ENCODE results near the gene ERBB3.
"Not testable (repeated sequence)": the region's sequence is repeated elsewhere in the genome, so short reads cannot be mapped to it uniquely, and the experiment has no call there.

The ERBB3 gene

GRCh38 chr12:56040151-56040550 lies 39.8 kb upstream of the ERBB3 start:
- no peaks in the 10 kb centered on the region for H3K27me3 ChIP-seq
- DNase-seq = no peak
- no peak overlapping the region for H3K4me3 ChIP-seq (ENCODE audit: low read depth, low read length)
- H3K36me3 ChIP-seq = peaks cover 29% of the 10 kb centered on the region
- no peaks in the 10 kb centered on the region; the same call in 1 of the 2 replicates for H3K4me1 ChIP-seq
- H3K9me3 ChIP-seq = no peaks in the 10 kb centered on the region
- no peak for TF ChIP-seq CTCF (IDR thresholded peaks at IDR 0.05; ENCODE audit: low read depth, low read length)

GRCh38 chr12:56040963-56041551 lies 38.9 kb upstream of the ERBB3 start:
- DNase-seq = no peak
- H3K27me3 ChIP-seq = no peaks in the 10 kb centered on the region
- H3K36me3 ChIP-seq = peaks cover 35% of the 10 kb centered on the region
- peak overlapping the region; percentile 55 for H3K4me3 ChIP-seq (ENCODE audit: low read depth, low read length)
- TF ChIP-seq CTCF (IDR thresholded peaks at IDR 0.05; ENCODE audit: low read depth, low read length) = no peak
- no peaks in the 10 kb centered on the region for H3K9me3 ChIP-seq
- no peaks in the 10 kb centered on the region; the same call in 1 of the 2 replicates for H3K4me1 ChIP-seq

- peak; percentile 56 for TF ChIP-seq CTCF (IDR thresholded peaks at IDR 0.05; ENCODE audit: low read depth, low read length)
Measured at GRCh38 chr12:56041552-56042429, 38.2 kb upstream of the ERBB3 start, which contains the start of gene RPS26. Gene RPS26 (plus strand): TSS chr12:56041918. CDS start chr12:56042167, 249 bp downstream.

GRCh38 chr12:56042430-56042813 lies 37.5 kb upstream of the ERBB3 start:
- Histone ChIP-seq H3K36me3 (peaks cover 43% of the 10 kb centered on the region), H3K4me3 (ENCODE audit: low read depth, low read length) (peak overlapping the region; percentile 92)
- DNase-seq, H3K9me3 ChIP-seq, H3K27me3 ChIP-seq, H3K4me1 ChIP-seq: not testable (repeated sequence)

More at GRCh38 chr12:56041552-56042429, 38.2 kb upstream of the ERBB3 start, which contains the start of gene RPS26:
- Histone ChIP-seq H3K4me3 (ENCODE audit: low read depth, low read length) (peak within 1 kb of the TSS; percentile 92), H3K9me3 (no peaks in the 10 kb centered on the region), H3K36me3 (peaks cover 42% of the 10 kb centered on the region), H3K4me1 (no peaks in the 10 kb centered on the region; the same call in 1 of the 2 replicates), H3K27me3 (no peaks in the 10 kb centered on the region)
- peak; percentile 96 for DNase-seq

- peak overlapping the region; percentile 92 for H3K4me3 ChIP-seq (ENCODE audit: low read depth, low read length)
- H3K4me1 ChIP-seq = no peaks in the 10 kb centered on the region; the same call in 1 of the 2 replicates
- H3K36me3 ChIP-seq = peaks cover 43% of the 10 kb centered on the region
- no peaks in the 10 kb centered on the region for H3K9me3 ChIP-seq
- H3K27me3 ChIP-seq = no peaks in the 10 kb centered on the region
- TF ChIP-seq CTCF (IDR thresholded peaks at IDR 0.05; ENCODE audit: low read depth, low read length) = no peak
- no peak for DNase-seq
Measured at GRCh38 chr12:56042843-56043242, 37.1 kb upstream of the ERBB3 start.

- Histone ChIP-seq H3K36me3 (peaks cover 43% of the 10 kb centered on the region), H3K9me3 (no peaks in the 10 kb centered on the region), H3K4me3 (ENCODE audit: low read depth, low read length) (no peak overlapping the region), H3K27me3 (no peaks in the 10 kb centered on the region), H3K4me1 (no peaks in the 10 kb centered on the region; the same call in 1 of the 2 replicates)
- TF ChIP-seq CTCF (IDR thresholded peaks at IDR 0.05; ENCODE audit: low read depth, low read length) = no peak
- no peak for DNase-seq
Measured at GRCh38 chr12:56046027-56046780, 33.8 kb upstream of the ERBB3 start.

Data from BE2C (cell line).